ENCODE results near the gene FRS2.

The FRS2 gene

DNA sequence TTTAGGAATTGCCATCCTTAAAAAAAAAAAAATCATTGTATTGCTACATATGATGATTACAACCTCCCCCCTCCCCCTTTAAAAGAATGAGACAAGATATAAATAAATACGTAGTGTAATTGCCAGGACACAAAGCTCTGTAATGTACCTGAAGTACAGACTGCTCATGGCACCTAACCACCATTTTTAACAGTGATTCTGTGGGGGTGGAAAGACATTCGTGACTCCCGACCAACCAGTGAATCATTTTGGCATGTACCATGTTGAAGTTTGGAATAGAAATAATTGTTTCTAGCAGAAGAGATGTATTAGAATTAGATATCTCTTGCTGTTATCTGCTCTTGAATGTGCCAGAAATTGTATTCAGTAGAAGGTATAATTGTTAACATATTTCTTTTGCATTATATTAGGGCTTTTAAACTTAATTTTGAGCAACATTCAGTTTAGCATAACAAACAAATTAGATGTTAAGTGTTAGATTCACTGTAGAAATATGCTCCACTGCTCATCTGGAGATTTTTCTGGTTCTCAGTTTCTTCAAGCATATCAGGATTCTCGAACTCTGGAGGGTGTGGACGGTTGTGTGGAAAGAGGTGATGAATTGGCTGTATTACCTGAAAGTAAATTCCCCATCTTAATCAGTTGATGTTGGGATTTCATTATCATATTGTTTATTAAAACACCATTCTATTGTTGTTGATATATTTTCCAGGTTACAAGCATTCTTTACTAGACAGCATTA lies 31.1 kb downstream of the FRS2 start:
- DNase-seq (ENCODE audit: low spot score) = no peak

GRCh38 chr12:69502345-69503081 lies 32.3 kb downstream of the FRS2 start:
- no peak for DNase-seq (ENCODE audit: low spot score)

DNA sequence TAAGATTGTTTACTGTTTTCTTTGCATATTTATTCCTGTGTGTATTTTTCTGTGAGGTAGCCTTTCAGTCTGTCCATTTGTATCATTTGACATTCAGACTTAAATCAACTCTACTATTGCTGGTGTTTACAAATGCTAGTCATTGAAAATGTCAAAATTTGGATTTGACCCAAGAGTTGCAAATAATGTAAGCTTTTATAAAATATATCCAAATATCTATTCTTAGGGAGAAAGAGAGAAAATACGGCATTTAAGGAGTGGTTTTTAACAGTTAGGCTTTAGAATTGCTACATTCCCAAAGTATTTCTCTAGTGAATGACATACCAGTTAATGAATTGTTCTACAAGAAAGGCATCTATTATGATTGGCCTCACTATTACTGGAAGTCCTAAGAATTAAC lies 37.9 kb downstream of the FRS2 start:
- DNase-seq (ENCODE audit: low spot score) = no peak

- DNase-seq (ENCODE audit: low spot score) = no peak
These were observed 38.4 kb downstream of the FRS2 start for GRCh38 chr12:69508621-69509020.

- DNase-seq (ENCODE audit: low spot score) = peak; percentile 4
These were observed 39.1 kb downstream of the FRS2 start for GRCh38 chr12:69509308-69509736.

- no peak for DNase-seq (ENCODE audit: low spot score)
These were observed 40.0 kb downstream of the FRS2 start for GRCh38 chr12:69509904-69510827.

GRCh38 chr12:69511016-69511415 lies 40.8 kb downstream of the FRS2 start:
- no peak for DNase-seq (ENCODE audit: low spot score)

- no peak for DNase-seq (ENCODE audit: low spot score)
These were observed 41.5 kb downstream of the FRS2 start for GRCh38 chr12:69511469-69512267.

DNA sequence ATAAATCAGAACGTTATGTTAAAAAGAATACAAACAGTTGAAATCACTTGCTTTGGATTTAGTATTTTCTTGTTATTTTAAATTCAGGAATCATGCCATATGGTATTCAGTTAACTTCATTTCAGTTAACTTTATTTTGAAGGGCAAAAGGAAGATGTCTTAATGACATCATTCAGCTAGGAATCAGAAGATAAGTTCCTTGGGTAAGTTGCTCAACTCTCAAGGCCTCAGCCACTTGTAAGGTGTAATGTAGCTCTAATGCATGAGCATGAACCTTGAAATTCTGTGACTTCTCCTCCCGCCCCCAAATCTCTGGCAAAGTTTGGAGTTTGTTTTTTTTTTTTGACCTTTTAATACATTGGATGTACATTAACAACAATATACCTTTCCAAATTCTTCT lies 42.6 kb downstream of the FRS2 start:
- no peak for DNase-seq (ENCODE audit: low spot score)

DNA sequence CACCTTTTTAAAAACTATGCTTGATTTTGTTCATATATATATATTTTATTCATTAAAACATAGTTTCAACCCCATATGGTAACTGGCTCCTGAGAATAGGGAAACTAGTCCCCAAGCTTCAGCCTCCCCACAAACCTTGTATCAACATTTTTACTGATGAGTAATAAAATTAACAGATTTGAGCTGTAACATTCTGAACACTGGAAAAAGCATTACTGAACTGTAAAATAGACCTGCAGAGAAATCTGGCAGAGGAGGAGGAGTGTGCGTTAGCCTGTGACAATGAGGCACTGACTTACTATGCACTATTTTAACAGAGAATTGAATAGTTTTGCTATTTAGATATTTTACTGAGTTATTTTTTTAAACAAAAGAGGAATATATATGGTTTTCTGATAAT lies 43.1 kb downstream of the FRS2 start:
- no peak for DNase-seq (ENCODE audit: low spot score)

DNA sequence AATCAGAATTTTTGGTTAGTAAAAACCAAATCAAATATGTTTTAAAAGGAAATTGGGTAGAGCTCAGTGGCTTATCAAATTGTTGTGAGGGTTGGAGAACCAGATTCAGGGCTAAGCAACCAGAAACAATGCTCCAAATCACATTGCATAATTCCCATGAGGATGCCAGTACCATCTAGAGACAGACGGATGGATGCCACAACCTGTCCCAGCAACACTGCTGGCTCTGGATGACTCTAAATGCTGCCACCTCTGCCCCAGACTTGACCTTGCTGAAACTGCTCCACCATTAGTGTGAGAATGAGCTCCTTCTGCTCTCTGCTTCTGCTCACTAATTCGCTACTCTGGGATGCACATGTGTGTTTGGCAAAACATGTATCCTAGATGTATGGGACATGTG lies 43.9 kb downstream of the FRS2 start:
- peak; percentile 26 for DNase-seq (ENCODE audit: low spot score)

DNA sequence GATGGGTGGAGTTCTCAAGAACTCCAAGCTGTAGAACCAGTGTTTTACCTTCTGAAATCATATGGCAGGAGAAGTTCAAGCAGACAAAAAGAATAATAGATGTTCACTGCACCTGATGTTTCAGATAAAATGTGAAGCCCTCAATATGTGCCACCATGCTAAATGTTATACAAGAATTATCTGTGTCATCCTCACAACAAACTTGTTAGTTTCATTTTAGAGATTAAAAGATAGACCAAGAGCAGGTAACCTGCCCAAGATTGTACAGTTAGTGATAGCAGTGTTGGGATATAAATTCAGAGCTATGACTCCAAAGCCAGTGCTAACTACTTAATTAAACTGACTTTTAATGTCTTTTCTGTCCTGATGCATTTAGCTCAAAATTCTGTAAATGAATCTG lies 44.7 kb downstream of the FRS2 start:
- DNase-seq (ENCODE audit: low spot score) = no peak

GRCh38 chr12:69515394-69515930 lies 45.3 kb downstream of the FRS2 start:
- DNase-seq (ENCODE audit: low spot score) = no peak

GRCh38 chr12:69516950-69517349 lies 46.8 kb downstream of the FRS2 start:
- DNase-seq (ENCODE audit: low spot score) = no peak

GRCh38 chr12:69517406-69517805 lies 47.2 kb downstream of the FRS2 start:
- DNase-seq (ENCODE audit: low spot score) = no peak

GRCh38 chr12:69519871-69520270 lies 49.7 kb downstream of the FRS2 start:
- no peak for DNase-seq (ENCODE audit: low spot score)

- DNase-seq (ENCODE audit: low spot score) = no peak
These were observed 53.5 kb downstream of the FRS2 start for GRCh38 chr12:69523433-69524330.

GRCh38 chr12:69524331-69524630 lies 54.1 kb downstream of the FRS2 start:
- DNase-seq (ENCODE audit: low spot score) = no peak

DNA sequence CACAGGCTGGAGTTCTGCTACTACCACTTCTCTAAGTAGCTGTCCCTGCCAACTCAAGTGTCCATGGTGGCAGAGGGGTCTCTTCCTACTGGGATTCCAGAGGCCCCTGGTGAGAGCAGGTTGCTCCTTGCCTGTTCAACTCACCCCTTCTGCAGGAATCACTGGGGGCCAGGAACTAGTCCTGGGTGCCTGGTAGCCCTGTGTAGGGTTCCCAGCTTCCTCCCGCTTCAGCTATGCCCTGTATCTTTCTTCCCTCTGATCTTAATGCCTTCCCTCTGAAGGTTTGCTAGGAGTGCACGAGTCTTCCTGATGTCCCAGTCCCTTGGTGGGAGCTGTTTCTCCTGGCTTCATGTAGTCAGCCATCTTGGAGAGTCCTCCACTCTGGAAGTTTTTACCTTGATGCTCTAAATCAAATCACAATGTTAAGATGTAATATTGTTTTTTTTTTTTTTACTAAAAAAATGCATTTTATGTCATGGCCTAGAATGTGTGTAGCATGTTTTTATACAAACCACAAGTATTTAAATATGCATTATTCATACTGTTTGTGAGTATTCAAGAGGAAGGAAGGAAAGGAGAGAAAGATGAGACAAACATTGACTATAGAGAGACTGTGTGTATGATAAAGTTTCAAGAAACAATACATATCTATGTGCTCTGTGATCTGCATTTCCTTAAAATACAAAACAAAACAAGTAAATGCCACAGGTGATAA lies 54.7 kb downstream of the FRS2 start:
- no peak for DNase-seq (ENCODE audit: low spot score)

Data from SK-N-DZ (cell line).